ENCODE results near the gene CHP1. TPM values are rescaled to one million over a fixed set of nuclear protein-coding genes. Genes with fewer than 3 reads are reported as not detected.

Gene CHP1
- total and polyA plus RNA-seq, 9 of the 15 experiments (the other 6 are each of a cell fraction or from before 2014, with no cell fraction given) = 31.7 to 83.4 (median 67.6) TPM

DNA sequence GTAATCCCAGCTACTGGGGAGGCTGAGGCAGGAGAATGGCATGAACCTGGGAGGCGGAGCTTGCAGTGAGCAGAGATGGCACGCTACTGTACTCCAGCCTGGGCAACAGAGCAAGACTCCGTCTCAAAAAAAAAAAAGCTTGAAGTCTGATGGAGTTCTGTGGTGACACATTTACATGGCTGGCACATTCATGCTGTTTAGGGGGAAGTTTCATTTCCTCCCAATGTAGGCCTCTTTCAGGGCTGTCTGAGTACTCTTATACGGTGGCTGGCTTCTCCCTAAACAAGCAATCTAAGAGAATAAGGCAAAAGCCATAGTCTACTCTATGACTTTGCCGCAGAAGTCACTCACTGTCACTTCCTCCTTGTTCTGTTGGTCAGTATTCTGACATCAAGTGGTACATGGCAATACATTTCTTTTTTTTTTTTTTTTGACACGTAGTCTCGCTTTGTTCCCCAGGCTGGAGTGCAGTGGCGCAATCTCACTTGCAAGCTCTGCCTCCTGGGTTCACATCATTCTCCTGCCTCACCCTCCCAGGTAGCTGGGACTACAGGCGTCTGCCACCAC is 60.1 kb downstream of the CHP1 start:
- intact Hi-C loops (cut with micrococcal nuclease) (no loop called here), in situ Hi-C loops (cut with MboI) (no loop called here)
- BruUV-seq (replicated peaks) = no TSS peak
- DNase-seq (ENCODE audit: extremely low read depth in 1 of 4, low spot score in 3 of 4) = no peak
- Histone ChIP-seq H3K79me2 (ENCODE audit: control insufficient read depth, insufficient read depth, low read length) (peaks cover 33% of the 10 kb centered on the region), H3K4me2 (ENCODE audit: insufficient read depth, low read length) (no peak overlapping the region), H3K9ac (ENCODE audit: insufficient read depth in 1 of 2, low read depth in 2 of 2, low read length in 2 of 2) (no peak overlapping the region), H3K4me3 (no peak overlapping the region), H3K4me1 (replicated peaks in 1 of 2; ENCODE audit: control insufficient read depth in 2 of 2, insufficient read depth in 2 of 2, low read length in 2 of 2) (peaks cover 0 to 4% of the 10 kb centered on the region in 2 experiments; a peak in 1 of 5 replicates), H3K27me3 (ENCODE audit: control insufficient read depth in 2 of 2, insufficient read depth in 2 of 2, low read length in 2 of 2) (no peaks in the 10 kb centered on the region), H4K20me1 (replicated peaks; ENCODE audit: control insufficient read depth, insufficient read depth, low read length) (peaks cover 4% of the 10 kb centered on the region; the same call in 1 of the 2 replicates), H3K9me3 (replicated peaks; ENCODE audit: control insufficient read depth, insufficient read depth, low read depth, low read length) (no peaks in the 10 kb centered on the region), H2AFZ (ENCODE audit: low read depth, low read length) (no peak overlapping the region), H3K27ac (ENCODE audit: extremely low read depth, low read depth, low read length) (no peak overlapping the region), H3K9me1 (ENCODE audit: control insufficient read depth, insufficient read depth, low read length) (no peaks in the 10 kb centered on the region), H3K36me3 (ENCODE audit: control insufficient read depth, insufficient read depth, low read length) (peaks cover 75% of the 10 kb centered on the region)
- WGBS (ENCODE audit: insufficient coverage, low coverage, missing lambda C conversion rate) = 92% methylated on average over 8 of the region's 9 CpGs
- ChIA-PET CTCF (ENCODE audit: low intra/inter-chr PET ratio) (no interaction called here), POLR2A (interaction anchor here (0.6 to 1.6 kb wide), 6 partner anchors 19 to 343 kb away, joined by 3 to 6 read pairs (median 3); partner anchors contain the start of genes NUSAP1 and OIP5)
- TF ChIP-seq, protein P1, sequence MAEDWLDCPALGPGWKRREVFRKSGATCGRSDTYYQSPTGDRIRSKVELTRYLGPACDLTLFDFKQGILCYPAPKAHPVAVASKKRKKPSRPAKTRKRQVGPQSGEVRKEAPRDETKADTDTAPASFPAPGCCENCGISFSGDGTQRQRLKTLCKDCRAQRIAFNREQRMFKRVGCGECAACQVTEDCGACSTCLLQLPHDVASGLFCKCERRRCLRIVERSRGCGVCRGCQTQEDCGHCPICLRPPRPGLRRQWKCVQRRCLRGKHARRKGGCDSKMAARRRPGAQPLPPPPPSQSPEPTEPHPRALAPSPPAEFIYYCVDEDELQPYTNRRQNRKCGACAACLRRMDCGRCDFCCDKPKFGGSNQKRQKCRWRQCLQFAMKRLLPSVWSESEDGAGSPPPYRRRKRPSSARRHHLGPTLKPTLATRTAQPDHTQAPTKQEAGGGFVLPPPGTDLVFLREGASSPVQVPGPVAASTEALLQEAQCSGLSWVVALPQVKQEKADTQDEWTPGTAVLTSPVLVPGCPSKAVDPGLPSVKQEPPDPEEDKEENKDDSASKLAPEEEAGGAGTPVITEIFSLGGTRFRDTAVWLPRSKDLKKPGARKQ (CRISPR knock-in tag; IDR thresholded peaks at IDR 0.05) = no peak
- TF ChIP-seq, protein P2, sequence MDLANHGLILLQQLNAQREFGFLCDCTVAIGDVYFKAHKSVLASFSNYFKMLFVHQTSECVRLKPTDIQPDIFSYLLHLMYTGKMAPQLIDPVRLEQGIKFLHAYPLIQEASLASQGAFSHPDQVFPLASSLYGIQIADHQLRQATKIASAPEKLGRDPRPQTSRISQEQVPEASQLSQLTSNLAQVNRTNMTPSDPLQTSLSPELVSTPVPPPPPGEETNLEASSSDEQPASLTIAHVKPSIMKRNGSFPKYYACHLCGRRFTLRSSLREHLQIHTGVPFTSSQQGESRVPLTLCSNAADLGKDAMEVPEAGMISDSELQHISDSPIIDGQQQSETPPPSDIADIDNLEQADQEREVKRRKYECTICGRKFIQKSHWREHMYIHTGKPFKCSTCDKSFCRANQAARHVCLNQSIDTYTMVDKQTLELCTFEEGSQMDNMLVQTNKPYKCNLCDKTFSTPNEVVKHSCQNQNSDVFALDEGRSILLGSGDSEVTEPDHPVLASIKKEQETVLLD (IDR thresholded peaks at IDR 0.05) = no peak
- TF ChIP-seq BCL6 (CRISPR knock-in tag; IDR thresholded peaks at IDR 0.05) = no peak
- TF ChIP-seq, protein P3, sequence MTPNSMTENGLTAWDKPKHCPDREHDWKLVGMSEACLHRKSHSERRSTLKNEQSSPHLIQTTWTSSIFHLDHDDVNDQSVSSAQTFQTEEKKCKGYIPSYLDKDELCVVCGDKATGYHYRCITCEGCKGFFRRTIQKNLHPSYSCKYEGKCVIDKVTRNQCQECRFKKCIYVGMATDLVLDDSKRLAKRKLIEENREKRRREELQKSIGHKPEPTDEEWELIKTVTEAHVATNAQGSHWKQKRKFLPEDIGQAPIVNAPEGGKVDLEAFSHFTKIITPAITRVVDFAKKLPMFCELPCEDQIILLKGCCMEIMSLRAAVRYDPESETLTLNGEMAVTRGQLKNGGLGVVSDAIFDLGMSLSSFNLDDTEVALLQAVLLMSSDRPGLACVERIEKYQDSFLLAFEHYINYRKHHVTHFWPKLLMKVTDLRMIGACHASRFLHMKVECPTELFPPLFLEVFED (CRISPR knock-in tag; conservative IDR thresholded peaks at IDR 0.05) = peak; percentile 30; the same call in 1 of the 2 replicates
- ATAC-seq = peak; percentile 48
- no peak for FAIRE-seq

Measured in K562 (cell line).